Stimulated activated naive CD8-positive, alpha-beta T cell treated with anti-CD3 and anti-CD28 coated beads, Interleukin-15, Interleukin-2, amounts not matched to agents 100 U/mL and 50 U/mL, for 24 hours (primary cell): ENCODE data around the gene IGF2R.
"Not testable (repeated sequence)": the region's sequence is repeated elsewhere in the genome, so short reads cannot be mapped to it uniquely, and the experiment has no call there.

Source experiments
- ATAC-seq: fragments of 150-1000 bp; cut with Tn5 transposase; one replicate; pipeline ENCODE4 v1.10.0; 2021
- DNase-seq: peaks from one replicate; pipeline ENCODE4 v3.0.0; 2021

IGF2R gene

DNA sequence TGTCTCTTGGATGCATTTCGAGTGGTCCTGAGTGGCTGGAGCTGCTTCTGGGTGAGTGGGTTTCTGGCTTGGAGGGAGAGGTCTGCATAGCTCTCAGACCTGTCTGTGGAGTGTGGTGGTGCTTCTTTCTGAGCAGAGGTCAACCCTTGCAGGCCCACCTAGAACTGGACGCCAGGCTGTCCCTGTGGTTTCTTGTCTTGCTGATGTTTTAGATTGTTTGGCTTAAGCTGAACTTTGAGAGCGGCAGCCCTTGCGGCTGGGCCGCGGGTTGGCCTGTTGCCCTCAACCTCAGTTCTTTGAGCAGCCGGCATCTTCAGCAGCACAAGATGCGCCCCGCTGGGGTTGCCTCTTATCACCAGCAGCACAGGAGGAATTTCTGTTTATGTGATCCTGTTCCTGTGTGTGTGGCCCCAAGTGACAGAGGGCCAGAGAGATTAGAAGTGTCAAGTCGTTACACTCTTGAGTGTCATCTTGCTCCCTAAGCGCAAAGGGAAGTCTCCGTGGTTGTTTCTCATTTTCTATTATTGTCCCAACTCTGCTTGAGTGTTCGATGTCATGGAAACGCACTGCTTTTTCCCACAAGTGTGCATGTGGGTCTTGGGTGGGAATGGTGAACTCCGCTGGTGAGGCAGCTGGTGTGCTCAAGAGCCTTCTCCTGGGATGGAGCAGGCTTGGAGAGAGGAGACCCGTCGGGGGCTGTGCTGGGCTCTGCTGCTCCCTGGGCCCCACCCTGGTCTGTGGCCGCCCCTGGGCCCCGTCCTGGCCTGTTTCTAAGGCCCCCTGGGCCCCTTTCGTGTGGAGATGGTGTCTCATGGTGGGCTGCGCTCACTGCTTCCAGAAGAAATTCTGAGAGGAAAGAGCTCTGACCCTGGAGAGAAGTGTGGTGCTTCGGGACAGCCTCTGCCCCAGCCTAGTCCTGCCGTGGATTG lies 132.7 kb downstream of the IGF2R start:
- DNase-seq (no peak), ATAC-seq (peak; percentile 12)

DNA sequence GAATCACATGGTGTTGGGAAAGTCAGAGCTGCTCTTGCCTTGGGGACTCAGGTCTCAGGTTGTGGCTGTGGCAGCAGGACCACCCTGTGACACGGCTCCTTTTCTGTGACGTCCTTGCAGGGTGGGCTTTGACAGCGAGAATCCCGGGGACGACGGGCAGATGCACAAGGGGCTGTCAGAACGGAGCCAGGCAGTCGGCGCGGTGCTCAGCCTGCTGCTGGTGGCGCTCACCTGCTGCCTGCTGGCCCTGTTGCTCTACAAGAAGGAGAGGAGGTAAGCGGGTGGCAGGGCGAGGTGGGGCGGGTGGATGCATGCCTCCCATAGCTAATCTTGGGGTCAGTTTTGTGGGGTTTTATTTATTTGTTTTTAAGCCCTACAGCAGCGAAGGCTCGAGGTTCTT lies 133.5 kb downstream of the IGF2R start:
- ATAC-seq (no peak), DNase-seq (no peak)

DNA sequence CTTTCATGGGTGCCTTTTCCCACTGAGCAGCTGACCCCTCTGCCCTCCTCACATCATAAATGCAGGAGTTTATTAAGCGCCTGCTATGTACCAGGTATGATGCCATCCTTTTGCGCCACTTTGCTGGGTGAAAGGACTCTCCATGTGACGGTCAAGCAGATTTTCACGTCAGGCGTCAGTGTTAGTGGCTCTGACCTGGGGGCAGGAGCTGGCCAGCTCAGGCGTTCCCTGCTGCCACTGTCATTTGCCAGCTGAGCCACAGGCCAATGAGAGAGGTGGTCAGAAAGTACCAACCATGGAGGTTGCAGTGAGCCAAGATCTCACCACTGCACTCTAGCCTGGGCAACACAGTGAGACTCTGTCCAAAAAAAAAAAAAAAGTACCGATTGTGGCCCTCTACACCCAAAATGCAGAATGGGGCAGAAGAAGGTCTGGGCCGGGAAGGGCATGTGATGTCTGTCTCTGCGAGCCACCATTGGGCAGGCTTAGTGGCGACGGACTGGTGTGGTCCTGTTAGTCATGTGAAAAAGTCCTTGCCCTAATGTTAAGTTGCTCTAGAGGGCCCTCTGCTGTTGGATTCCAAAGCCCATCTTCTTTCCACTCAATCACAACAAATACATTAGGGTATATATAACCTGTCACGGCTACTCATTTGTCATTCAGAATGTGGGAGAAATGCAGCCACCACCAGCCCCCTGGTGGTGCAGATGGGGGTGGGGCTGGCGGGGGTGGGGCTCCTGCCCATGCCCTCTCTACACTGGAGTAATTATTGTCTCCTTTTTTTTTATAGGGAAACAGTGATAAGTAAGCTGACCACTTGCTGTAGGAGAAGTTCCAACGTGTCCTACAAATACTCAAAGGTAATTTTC lies 134.3 kb downstream of the IGF2R start:
- DNase-seq = peak; percentile 20
- ATAC-seq = no peak

DNA sequence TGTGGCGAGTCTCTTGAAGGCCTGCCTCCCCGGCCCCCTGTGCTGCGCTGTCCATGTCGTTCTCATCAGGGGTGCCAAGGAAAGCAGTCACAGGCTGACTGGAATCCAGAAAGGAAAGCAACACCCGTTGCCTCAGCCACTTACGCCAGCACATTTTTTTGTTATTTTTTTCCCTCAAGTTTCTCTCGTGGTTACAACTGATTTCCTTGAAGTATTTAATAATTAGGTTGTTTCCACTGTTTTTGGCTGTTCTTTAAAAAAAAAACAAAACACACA lies 134.9 kb downstream of the IGF2R start:
- ATAC-seq (no peak), DNase-seq (no peak)

DNA sequence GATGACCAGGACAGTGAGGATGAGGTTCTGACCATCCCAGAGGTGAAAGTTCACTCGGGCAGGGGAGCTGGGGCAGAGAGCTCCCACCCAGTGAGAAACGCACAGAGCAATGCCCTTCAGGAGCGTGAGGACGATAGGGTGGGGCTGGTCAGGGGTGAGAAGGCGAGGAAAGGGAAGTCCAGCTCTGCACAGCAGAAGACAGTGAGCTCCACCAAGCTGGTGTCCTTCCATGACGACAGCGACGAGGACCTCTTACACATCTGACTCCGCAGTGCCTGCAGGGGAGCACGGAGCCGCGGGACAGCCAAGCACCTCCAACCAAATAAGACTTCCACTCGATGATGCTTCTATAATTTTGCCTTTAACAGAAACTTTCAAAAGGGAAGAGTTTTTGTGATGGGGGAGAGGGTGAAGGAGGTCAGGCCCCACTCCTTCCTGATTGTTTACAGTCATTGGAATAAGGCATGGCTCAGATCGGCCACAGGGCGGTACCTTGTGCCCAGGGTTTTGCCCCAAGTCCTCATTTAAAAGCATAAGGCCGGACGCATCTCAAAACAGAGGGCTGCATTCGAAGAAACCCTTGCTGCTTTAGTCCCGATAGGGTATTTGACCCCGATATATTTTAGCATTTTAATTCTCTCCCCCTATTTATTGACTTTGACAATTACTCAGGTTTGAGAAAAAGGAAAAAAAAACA lies 136.1 kb downstream of the IGF2R start:
- no peak for DNase-seq
- ATAC-seq = no peak

DNA sequence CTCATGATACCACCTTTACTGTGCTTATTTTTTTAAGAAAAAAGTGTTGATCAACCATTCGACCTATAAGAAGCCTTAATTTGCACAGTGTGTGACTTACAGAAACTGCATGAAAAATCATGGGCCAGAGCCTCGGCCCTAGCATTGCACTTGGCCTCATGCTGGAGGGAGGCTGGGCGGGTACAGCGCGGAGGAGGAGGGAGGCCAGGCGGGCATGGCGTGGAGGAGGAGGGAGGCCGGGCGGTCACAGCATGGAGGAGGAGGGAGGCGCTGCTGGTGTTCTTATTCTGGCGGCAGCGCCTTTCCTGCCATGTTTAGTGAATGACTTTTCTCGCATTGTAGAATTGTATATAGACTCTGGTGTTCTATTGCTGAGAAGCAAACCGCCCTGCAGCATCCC lies 137.1 kb downstream of the IGF2R start:
- DNase-seq (no peak), ATAC-seq (no peak)

DNA sequence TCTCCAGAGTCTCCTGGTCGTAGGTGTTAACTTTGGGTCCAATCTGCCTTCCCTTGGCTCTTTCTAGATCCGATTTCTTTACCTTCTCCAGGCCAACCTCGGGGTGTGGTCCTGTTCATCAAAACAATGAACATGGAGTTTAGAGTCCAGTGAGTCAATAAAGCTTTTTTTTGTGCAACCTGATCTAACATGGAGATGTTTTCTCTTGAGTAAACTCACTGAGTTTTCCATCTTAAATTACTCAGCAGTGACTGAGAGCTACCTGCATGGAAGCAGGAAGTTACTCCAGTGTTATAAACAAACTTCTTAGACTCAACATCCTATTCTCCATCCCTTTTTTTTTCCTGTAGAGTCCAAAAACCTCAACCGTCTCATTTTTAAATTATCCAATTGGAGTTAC lies 137.8 kb downstream of the IGF2R start:
- DNase-seq (no peak), ATAC-seq (no peak)

DNA sequence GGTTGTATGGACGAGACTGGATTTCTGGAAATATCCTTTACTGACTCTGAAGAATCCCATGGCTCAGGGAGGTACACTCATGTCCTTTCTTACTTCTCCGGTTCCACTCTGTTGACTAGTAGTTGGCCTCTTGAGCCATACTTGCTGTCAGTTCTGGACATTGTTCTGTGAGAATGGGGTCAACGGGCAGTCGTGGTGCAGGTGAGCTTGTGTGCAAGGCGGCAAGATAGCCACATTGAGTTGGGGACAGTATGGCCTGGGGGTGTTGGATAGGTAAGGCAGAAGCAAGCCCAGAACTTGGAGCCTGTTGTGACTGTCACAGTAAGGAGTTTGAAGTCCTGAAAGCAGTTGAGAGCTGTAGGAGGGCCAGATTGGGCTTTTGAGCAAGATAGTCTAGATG lies 139.2 kb downstream of the IGF2R start:
- DNase-seq = no peak
- ATAC-seq = no peak

DNA sequence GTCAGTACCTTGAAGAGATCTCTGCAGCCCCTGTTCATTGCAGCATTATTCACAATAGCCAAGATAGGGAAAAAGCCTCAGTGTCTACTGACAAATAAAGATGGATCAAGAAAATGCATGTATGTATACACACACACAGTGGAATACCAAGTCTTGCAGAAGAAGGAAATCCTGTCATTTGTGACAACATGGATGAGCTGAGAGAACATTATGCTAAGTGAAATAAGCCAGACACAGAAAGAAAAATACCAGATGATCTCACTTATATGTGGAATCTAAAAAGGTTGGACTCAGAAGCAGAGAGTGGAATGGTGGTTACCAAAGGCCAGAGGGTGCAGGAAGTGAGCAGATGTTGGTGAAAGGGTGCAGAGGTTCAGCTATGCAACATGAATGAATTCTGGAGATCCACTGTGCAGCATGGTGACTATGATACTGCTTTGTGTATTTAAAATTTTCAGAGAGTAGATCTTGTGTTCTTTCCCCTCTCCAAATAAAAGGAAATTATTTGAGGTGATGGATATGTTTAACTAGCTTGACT lies 141.8 kb downstream of the IGF2R start:
- no peak for ATAC-seq
- no peak for DNase-seq

DNA sequence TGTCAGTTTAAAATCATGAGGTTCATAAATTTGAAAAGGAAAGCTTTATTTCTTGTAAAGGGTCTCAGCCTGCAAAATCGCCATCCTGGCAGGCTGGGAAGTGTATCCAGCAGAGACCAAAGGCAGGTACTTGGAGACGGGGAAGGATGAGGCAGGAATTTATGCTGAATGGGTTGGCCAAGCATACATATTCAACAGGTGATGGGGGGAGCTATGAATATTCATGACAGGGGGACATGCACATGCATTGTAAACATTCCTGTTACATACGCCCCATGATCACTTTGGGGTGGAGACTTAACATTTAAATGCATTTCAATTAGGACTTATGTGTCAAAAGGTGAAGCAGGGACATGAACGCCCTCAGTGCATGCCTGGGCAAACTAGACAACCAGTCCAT lies 142.9 kb downstream of the IGF2R start:
- ATAC-seq = no peak
- DNase-seq = no peak

DNA sequence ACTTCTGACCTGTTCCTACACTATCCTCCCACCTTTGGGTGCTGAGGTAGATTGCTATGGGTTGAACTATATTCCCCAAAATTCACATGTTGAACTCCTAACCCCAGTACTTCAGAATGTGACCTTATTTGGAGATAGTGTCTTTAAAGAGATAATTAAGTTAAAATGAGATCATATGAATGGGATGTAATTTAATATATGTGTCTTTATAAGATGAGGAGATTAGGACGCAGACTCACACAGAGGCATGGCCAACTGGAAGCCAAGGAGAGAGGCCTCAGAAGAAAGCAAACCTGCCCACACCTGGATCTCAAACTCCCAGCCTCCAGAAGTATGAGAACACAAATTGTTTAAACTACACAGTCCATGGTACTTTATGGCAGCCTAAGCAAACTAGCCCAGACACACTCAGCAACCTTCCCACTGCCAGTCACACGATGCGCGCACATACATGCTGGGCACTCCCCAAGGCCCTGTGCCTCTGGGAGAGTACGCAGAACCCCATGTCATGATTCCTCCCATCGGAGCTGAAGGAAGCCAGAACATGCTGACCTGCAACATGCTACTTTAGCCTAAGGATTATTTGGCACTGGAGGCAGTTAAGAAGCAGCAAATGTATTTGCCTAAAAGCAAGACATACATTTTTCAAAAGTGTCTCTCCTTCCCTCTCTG lies 143.9 kb downstream of the IGF2R start:
- no peak for ATAC-seq
- no peak for DNase-seq

DNA sequence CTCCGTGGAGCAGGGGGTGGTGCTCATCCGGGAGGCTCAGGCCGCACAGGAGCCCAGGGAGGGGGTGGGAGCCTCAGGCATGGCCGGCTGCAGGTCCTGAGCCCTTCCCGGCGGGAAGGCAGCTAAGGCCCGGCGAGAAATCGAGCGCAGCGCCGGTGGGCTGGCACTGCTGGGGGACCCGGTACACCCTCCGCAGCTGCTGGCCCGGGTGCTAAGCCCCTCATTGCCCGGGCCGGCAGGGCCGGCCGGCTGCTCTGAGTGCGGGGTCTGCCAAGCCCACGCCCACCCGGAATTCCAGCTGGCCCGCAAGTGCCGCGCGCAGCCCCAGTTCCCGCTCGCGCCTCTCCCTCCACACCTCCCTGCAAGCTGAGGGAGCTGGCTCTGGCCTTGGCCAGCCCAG lies 145.7 kb downstream of the IGF2R start:
- not testable (repeated sequence) for ATAC-seq, DNase-seq

DNA sequence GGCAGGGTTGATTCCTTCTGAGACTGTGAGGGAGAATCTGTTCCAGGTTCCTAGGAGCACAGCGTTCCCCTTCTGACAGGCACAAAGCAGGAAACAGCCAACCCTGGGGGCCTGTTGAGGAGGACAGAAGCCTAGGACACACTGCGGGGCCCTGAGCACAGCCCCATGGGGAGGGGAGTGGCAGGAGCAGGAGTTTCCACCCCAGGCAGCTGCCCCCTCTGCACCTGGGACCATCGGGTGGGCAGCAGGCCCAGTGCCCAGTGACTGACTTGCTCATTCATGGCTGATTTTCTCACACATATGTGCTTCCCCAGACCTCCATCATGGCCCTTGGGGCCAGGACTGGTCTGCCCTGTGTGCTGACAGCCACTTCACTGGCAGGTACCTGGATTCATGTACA lies 146.5 kb downstream of the IGF2R start:
- ATAC-seq (no peak), DNase-seq (no peak)

DNA sequence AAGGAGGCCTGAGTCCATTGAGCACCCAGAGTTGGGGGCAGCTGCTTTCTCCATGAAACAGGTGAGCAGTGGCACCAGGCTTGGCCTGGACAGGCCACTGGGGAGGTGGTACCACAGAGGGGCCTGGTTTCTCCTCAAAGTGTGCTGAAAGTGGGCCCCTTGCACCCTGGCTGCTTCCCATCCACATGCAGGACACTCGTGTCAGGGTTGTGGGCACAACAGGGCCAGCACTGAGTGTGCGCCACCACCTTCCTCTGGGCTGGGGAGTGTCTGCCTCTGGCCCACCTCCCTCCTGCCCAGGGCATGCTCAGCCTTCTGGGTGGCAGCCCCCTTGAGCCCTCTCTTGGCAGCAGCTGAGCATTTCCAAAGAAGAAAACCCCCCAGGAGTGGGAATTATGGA lies 147.5 kb downstream of the IGF2R start:
- ATAC-seq = no peak
- DNase-seq = no peak

DNA sequence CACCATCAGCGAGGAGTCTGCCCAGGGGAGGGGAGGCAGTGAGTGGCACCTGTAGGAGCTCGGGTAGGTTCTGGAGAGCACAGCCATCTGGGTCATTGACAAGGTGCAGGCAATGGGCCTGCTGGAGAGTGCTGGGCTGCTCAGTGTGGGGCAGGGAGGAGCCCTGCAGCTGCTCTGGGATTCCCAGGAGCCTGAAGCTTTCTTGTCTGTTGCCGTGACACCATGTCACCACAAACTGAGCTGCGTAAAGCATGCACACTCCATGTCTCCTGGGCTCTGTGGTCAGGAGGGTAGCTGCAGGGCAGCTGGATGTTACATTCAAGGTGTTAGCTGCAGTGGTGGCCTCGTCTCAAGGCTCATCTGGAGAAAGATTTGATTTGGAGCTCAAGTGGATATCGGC lies 148.3 kb downstream of the IGF2R start:
- DNase-seq (no peak), ATAC-seq (no peak)

DNA sequence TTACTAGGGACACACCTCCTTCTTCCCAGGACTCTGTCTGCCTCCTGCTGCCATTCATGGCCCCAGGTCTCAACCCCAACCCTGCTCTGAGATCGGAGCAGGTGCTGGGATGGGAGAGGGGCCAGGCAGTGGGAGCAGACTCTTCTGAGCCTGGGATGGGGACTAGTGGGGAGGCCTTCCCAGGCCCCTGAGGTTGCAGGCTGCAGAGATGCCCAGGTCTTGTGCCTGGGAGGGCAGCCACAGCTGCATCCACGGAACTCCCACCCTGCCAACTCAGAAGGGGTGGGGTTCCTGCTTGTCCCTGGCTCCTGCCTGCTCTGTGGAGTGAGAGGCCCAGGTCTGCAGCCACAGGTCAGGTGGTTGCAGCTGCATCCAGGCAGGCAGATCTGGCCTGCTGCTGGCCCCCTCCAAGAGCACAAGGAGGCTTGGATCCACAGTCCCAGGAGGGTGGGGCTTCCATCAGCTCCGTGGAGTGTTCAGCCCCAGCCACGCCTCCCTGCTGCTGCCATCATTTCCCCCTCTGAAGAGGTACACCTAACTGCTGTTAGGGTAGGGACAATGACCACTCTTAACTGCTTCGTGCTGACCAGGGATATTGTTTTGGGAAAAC lies 149.8 kb downstream of the IGF2R start:
- DNase-seq (no peak), ATAC-seq (no peak)

DNA sequence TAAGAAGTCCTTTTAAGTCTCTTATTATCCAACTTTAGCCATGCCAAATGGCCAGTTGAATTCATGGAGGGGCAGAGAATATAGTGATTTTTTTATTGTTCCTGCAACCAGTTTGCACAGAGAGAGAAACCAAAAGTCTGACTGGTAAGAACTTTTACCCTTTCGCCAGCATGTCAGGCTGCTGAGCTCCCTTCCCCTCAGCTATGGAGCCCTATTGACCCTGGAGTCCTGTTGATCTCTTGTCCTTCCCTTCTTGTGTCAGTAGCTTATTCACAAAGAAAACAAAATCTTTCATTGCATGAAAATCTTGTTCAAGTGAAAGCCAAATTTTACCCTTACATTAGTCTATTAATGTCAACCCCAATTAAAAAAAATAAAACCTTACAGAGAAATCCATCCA lies 151.2 kb downstream of the IGF2R start:
- no peak for ATAC-seq
- no peak for DNase-seq

DNA sequence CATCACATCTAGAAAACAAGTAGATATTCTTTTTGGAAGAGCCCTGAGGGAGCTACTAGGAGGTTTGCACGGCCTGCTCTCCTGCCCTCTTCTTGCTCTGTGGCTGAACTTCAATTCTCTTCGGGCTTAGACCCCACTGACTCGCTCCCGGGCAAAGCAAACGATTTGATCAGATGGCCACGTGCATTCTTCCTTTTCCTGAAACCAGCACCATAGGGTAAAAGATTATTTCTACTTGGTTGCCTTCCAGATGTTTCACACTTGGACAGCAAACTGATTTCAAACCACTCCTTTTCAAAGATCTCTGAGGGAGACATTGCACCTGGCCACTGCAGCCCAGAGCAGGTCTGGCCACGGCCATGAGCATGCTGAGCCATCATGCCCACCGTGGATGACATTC lies 152.7 kb downstream of the IGF2R start, which contains the start of gene SLC22A1:
TSS of gene SLC22A1 (plus strand) at position 258 of the 400 bp plus-strand sequence. CDS start at position 379, 121 bp downstream.
- DNase-seq (no peak), ATAC-seq (no peak)

DNA sequence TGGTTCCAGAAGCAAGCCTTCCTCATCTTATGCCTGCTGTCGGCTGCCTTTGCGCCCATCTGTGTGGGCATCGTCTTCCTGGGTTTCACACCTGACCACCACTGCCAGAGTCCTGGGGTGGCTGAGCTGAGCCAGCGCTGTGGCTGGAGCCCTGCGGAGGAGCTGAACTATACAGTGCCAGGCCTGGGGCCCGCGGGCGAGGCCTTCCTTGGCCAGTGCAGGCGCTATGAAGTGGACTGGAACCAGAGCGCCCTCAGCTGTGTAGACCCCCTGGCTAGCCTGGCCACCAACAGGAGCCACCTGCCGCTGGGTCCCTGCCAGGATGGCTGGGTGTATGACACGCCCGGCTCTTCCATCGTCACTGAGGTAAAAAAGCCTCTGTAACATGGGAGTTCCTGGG lies 153.1 kb downstream of the IGF2R start:
- no peak for ATAC-seq
- DNase-seq = no peak

DNA sequence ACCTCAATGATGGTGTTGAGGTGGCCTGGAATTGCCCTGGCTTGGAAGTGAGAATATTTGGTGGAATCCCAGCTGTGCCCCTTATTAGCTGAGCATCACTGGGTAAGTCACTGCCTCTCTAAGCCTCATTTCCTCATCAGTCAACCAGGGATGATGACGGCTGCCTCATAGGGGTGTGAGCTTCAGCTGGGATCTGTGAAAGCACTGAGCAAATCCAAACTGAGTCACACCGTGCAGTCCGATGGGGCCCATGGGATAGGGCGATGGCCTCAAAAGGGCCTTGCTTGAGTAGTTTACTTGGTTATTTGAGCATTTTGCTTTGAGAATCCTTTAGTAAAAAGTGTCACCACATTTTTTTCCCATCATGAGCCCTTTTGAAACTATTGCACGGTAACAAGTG lies 153.9 kb downstream of the IGF2R start:
- ATAC-seq (no peak), DNase-seq (no peak)

DNA sequence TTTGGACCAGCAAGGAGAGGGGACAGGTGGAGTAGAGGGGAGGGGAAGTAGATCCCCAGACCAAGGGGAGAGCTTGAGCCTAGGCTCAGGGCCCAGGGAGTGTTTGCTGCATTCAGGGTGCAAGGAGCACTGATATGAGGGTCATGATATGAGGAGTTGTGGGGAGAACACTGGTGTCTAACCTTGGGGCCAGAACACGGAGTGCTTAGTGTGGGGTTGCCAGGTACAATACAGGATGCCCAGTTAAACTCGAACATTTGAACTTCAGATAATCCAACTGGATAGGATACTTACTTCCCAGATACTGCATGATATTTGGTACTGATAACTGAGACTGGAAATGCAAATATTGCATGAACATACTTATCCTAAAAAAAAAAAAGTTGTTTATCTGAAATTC lies 155.1 kb downstream of the IGF2R start:
- DNase-seq (no peak), ATAC-seq (no peak)

DNA sequence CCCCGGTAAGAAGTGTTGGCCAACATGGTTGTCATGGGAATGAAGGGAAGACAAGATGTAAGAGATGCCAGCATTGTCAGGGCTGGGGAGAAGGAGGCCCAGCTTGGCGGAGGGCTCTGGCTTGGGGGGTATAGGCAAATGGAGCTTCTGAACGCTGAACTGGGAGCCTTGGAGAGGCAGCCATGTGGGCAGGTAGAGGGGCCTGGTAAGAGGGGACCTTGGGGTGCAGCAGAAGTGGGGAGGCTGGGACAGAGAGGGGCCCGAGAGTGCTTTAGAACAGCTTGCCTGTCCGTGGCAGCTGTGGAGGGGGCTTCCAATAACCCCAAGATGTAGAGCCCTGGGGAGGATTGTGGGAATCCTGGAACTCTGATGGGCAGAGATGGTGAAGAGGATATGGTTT lies 155.7 kb downstream of the IGF2R start:
- ATAC-seq = no peak
- no peak for DNase-seq
